Right renal cortex interstitium (tissue), 3 donors: ENCODE data around the gene LHFPL3. TPM values are rescaled to one million over a fixed set of nuclear protein-coding genes. Genes with fewer than 3 reads are reported as not detected.

Experiments
- DNase-seq, 3 donors: peaks; one replicate each; pipeline ENCODE4 v3.0.0-alpha.2; 2013; ENCODE audit warnings: low read depth in 3 of 3, low spot score in 2 of 3
- polyA plus RNA-seq, 3 donors: library from polyadenylated mRNA; unstranded; fragments of 120-200 nt; gene quantifications; one replicate each; pipeline ENCODE4 v1.2.1, GENCODE V29; 2013; ENCODE audit not compliant: insufficient read length in 3 of 3

Gene LHFPL3
- polyA plus RNA-seq, 3 donors = 5.5 to 7.1 (median 6.6) TPM

- no peak for DNase-seq
These were observed 140.9 kb downstream of the LHFPL3 start for GRCh38 chr7:104469166-104469820.

GRCh38 chr7:104480529-104480928 lies 152.1 kb downstream of the LHFPL3 start:
- no peak for DNase-seq

- no peak for DNase-seq
These were observed 154.1 kb downstream of the LHFPL3 start for GRCh38 chr7:104482362-104483037.

- DNase-seq = no peak
These were observed 158.5 kb downstream of the LHFPL3 start for GRCh38 chr7:104486931-104487330.

- DNase-seq = no peak
These were observed 159.2 kb downstream of the LHFPL3 start for GRCh38 chr7:104487642-104488041.

- no peak for DNase-seq
These were observed 169.1 kb downstream of the LHFPL3 start for GRCh38 chr7:104497379-104497967.

GRCh38 chr7:104499975-104500374 lies 171.6 kb downstream of the LHFPL3 start:
- DNase-seq = no peak

GRCh38 chr7:104509874-104510273 lies 181.5 kb downstream of the LHFPL3 start:
- DNase-seq = no peak

- no peak for DNase-seq
These were observed 196.4 kb downstream of the LHFPL3 start for GRCh38 chr7:104524853-104525252.

- no peak for DNase-seq
These were observed 199.7 kb downstream of the LHFPL3 start for GRCh38 chr7:104528142-104528541.

- no peak for DNase-seq
These were observed 201.2 kb downstream of the LHFPL3 start for GRCh38 chr7:104529567-104529966.

- DNase-seq = no peak
These were observed 201.8 kb downstream of the LHFPL3 start for GRCh38 chr7:104530251-104530650.

GRCh38 chr7:104534149-104534548 lies 205.7 kb downstream of the LHFPL3 start:
- no peak for DNase-seq

GRCh38 chr7:104535841-104536240 lies 207.4 kb downstream of the LHFPL3 start:
- no peak for DNase-seq

- no peak for DNase-seq
These were observed 208.6 kb downstream of the LHFPL3 start for GRCh38 chr7:104536956-104537355.

- DNase-seq = no peak
These were observed 209.7 kb downstream of the LHFPL3 start for GRCh38 chr7:104538152-104538551.

- DNase-seq = no peak
These were observed 213.5 kb downstream of the LHFPL3 start for GRCh38 chr7:104541897-104542296.

- no peak for DNase-seq
These were observed 220.5 kb downstream of the LHFPL3 start for GRCh38 chr7:104548861-104549260.

GRCh38 chr7:104550362-104550761 lies 222.0 kb downstream of the LHFPL3 start:
- no peak for DNase-seq

- no peak for DNase-seq
These were observed 222.8 kb downstream of the LHFPL3 start for GRCh38 chr7:104551226-104551625.

- peak; percentile 45 to 68 (median 54) for DNase-seq
These were observed 223.7 kb downstream of the LHFPL3 start for GRCh38 chr7:104552102-104552501.

- no peak for DNase-seq
These were observed 224.7 kb downstream of the LHFPL3 start for GRCh38 chr7:104553074-104553473.
